T-helper 1 cell (primary cell): ENCODE measurements around the gene ACBD6.

Source experiments
- DNase-seq, 5 donors: peaks; one replicate each; pipeline ENCODE4 v3.0.0-alpha.2; 2012 to 2020

Gene ACBD6

GRCh38 chr1:180290265-180291001 lies 211.9 kb downstream of the ACBD6 start:
- DNase-seq, result no peak

GRCh38 chr1:180288940-180289339 lies 213.4 kb downstream of the ACBD6 start:
- DNase-seq, result no peak

- DNase-seq, result no peak
Measured at GRCh38 chr1:180287988-180288705, 214.2 kb downstream of the ACBD6 start.

- DNase-seq, result no peak
Measured at GRCh38 chr1:180286417-180286816, 216.0 kb downstream of the ACBD6 start.

- no peak for DNase-seq
Measured at GRCh38 chr1:180283098-180283497, 219.3 kb downstream of the ACBD6 start.

GRCh38 chr1:180282401-180283044 lies 219.9 kb downstream of the ACBD6 start:
- no peak for DNase-seq

- no peak for DNase-seq
Measured at GRCh38 chr1:180281490-180281889, 220.9 kb downstream of the ACBD6 start.

- DNase-seq, result no peak
Measured at GRCh38 chr1:180280617-180281016, 221.8 kb downstream of the ACBD6 start.

GRCh38 chr1:180279651-180280050 lies 222.7 kb downstream of the ACBD6 start:
- DNase-seq, result no peak

GRCh38 chr1:180278596-180279395 lies 223.6 kb downstream of the ACBD6 start:
- no peak for DNase-seq

GRCh38 chr1:180278194-180278515 lies 224.2 kb downstream of the ACBD6 start:
- DNase-seq, result no peak

GRCh38 chr1:180277476-180278193 lies 224.7 kb downstream of the ACBD6 start:
- DNase-seq, result no peak

- DNase-seq, result no peak
Measured at GRCh38 chr1:180275726-180276125, 226.7 kb downstream of the ACBD6 start.

GRCh38 chr1:180274221-180274620 lies 228.2 kb downstream of the ACBD6 start:
- DNase-seq, result no peak

GRCh38 chr1:180273066-180273465 lies 229.3 kb downstream of the ACBD6 start:
- DNase-seq, result no peak

GRCh38 chr1:180272395-180272794 lies 230.0 kb downstream of the ACBD6 start:
- DNase-seq, result no peak

- DNase-seq, result no peak
Measured at GRCh38 chr1:180271272-180272255, 230.8 kb downstream of the ACBD6 start.

GRCh38 chr1:180270530-180271271 lies 231.7 kb downstream of the ACBD6 start:
- DNase-seq, result no peak

GRCh38 chr1:180269645-180270529 lies 232.5 kb downstream of the ACBD6 start:
- no peak for DNase-seq
